GM12872 (cell line): Measurements from ENCODE around the gene GSTT2.

Experiments
- CTCF ChIP-seq: IDR thresholded peaks from 3 replicates; pipeline ENCODE4 v1.5.1; 2011; ENCODE audit warnings: low read depth, mild to moderate bottlenecking, low read length, moderate library complexity; ENCODE audit not compliant: insufficient read depth

The GSTT2 gene

DNA sequence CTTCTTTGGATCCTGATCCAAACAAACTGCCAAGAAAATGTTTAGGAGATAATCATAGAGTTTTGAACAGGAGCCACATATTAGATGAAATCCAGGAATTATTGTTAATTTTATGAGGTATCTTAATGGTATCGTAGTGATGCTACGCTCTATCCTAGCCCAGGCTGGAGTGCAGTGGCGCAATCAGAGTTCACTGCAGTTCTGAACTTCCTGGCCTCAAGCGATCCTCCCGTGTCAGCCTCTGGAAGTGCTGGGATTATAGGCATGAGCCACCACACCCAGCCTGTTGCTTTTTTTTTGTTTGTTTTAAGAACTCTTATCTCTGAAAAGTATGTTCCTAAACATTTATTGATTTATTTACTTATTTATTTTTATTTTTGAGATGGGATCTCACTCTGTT is 22.9 kb downstream of the GSTT2 start:
- no peak for TF ChIP-seq CTCF

GRCh38 chr22:24003887-24004286 is 24.0 kb downstream of the GSTT2 start:
- TF ChIP-seq CTCF, result no peak

DNA sequence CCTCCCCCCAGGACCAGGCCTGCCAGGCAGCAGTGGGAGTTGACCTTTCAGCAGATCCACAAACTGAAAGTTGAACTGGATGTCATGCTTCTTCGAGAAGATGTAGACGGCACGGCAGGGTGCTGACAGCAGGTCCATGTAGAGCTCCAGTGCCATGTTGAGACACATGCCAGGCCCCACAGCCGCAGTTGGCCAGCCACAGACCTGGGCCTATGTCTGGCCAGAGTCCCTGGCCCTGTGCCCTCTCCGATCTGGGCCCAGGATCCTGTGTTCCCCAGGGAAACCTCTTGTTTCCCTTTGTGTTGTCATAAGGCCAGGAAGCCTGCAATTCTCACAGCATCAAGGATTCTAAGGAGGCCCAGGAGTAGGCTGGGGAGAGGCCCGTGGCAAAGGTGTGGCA is 25.3 kb downstream of the GSTT2 start, which contains the start of gene GSTT4:
Gene GSTT4, minus strand, starts transcription at position 253 of the 400 bp plus-strand sequence. Its CDS starts 97 bp downstream, at position 156.
- TF ChIP-seq CTCF, result no peak

- TF ChIP-seq CTCF, result no peak
Measured at GRCh38 chr22:24006207-24006913, 26.4 kb downstream of the GSTT2 start.

- no peak for TF ChIP-seq CTCF
Measured at GRCh38 chr22:24006914-24007214, 26.9 kb downstream of the GSTT2 start.

DNA sequence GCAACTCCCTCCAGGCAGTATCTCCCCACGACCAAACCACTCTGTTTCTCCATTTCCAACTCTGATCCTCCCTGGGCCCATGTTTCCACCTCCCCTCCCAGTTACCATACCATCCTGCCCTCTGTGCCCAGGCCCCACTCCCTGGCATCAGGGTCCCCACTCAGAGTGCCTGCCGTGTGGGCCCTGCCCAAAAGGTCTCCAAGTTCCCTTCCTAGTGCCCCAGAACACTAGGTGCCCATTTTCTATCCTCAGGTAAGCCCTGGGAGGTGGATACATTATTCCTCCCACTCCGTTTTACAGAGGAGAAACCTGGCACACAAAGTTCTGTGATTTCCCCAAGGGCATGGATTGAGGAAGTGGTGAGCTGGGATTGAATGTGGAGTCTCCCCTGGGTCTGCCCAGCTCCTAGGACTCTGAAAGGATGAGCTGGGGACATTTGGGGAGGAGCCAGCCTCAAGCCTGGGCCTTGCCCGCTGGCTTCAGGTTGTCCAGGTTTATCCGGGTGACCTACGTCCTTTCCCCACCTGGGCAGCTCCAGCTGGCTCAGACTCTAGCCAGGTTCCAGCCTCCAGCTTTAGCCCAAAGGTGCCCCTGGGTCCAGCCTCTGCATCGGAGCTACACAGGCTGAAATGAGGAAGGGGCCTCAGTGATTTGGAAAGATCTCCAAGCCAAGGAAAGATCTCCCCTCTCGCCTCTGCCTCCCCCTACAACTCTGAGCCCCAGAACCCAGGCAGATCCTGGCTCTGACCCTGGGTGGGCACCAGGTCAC is 27.5 kb downstream of the GSTT2 start:
- no peak for TF ChIP-seq CTCF

GRCh38 chr22:24008022-24008283 is 28.0 kb downstream of the GSTT2 start:
- TF ChIP-seq CTCF, result no peak
